ENCODE results near the gene YIF1A.

Gene YIF1A

DNA sequence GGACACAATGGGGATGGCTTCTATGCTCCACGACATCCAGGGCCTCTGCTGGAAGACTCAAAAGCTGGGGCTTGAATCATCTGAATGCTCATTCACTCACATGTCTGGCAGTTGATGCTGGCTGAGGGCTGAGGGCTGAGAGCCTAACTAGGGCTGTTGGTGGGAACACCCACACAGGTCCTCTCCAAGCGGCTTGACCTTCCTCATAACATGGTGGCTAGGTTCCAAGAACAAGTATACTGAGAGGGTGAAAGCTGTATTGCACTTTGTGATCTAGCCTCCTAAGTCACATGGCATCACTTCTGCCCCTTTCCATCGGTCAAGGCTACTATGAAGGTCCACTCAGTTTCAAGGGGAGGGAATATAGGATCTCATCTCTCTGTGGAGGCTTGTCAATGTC, 10.2 kb upstream of the YIF1A start:
- no peak for DNase-seq (ENCODE audit: low read depth)
- no peak overlapping the region for H3K4me3 ChIP-seq (ENCODE audit: low read depth, low read length)
- TF ChIP-seq, protein P1, sequence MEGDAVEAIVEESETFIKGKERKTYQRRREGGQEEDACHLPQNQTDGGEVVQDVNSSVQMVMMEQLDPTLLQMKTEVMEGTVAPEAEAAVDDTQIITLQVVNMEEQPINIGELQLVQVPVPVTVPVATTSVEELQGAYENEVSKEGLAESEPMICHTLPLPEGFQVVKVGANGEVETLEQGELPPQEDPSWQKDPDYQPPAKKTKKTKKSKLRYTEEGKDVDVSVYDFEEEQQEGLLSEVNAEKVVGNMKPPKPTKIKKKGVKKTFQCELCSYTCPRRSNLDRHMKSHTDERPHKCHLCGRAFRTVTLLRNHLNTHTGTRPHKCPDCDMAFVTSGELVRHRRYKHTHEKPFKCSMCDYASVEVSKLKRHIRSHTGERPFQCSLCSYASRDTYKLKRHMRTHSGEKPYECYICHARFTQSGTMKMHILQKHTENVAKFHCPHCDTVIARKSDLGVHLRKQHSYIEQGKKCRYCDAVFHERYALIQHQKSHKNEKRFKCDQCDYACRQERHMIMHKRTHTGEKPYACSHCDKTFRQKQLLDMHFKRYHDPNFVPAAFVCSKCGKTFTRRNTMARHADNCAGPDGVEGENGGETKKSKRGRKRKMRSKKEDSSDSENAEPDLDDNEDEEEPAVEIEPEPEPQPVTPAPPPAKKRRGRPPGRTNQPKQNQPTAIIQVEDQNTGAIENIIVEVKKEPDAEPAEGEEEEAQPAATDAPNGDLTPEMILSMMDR (conservative IDR thresholded peaks at IDR 0.05; ENCODE audit: low read depth, low read length), result no peak

DNA sequence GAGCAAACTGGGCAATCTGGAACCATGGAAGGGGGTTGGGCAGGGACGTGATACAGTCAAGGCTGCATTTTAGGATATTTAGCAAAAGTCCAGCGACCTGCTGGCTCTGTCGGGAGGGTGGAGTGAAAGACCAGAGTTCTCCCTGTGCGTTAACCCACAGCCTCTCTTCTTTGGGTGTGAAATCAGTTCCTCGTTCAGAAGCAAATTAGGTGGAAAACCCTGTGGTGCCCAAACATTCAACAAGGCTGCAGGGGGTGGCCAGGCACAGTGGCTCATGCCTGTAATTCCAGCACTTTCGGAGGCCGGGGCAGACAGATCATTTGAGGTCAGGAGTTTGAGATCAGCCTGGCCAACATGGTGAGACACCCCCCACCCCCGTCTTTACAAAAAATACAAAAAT, 8.7 kb upstream of the YIF1A start:
- TF ChIP-seq, protein P1 (conservative IDR thresholded peaks at IDR 0.05; ENCODE audit: low read depth, low read length), result no peak
- no peak for DNase-seq (ENCODE audit: low read depth)
- no peak overlapping the region for H3K4me3 ChIP-seq (ENCODE audit: low read depth, low read length)

DNA sequence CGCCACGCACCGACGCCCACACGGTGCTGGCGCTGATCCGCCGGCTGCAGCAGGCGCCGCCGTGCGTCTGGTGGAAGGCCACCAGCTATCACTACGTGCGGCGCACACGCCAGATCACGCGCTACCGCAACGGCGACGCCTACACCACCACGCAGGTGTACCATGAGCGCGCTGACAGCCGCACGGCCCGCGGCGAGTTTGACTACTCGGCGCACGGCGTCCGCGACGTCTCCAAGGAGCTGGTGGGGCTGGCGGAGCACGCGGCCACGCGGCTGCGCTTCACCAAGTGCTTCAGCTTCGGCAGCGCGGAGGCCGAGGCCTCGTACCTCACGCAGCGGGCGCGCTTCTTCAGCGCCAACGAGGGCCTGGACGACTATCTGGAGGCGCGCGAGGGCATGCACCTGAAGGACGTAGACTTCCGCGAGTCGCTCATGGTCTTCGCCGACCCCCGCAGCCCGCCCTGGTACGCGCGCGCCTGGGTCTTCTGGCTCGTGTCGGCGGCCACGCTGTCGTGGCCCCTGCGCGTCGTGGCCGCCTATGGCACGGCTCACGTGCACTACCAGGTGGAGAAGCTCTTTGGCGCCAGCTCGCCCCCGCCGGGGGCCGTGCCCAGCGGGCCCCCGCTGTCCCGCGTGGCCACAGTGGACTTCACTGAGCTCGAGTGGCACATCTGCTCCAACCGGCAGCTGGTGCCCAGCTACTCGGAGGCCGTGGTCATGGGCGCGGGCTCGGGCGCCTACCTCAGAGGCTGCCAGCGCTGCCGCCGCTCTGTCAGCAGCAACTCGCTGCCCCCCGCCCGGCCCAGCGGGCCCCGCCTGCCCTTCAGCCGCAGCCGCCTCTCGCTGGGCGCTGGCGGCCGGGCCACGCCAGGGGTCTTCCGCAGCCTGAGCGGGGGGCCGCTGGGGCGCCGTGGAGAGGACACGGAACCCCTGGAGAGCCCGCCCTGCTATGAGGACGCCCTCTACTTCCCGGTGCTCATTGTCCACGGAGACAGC, 6.0 kb upstream of the YIF1A start:
- TF ChIP-seq, protein P1 (conservative IDR thresholded peaks at IDR 0.05; ENCODE audit: low read depth, low read length), result no peak
- no peak overlapping the region for H3K4me3 ChIP-seq (ENCODE audit: low read depth, low read length)
- DNase-seq (ENCODE audit: low read depth), result no peak

DNA sequence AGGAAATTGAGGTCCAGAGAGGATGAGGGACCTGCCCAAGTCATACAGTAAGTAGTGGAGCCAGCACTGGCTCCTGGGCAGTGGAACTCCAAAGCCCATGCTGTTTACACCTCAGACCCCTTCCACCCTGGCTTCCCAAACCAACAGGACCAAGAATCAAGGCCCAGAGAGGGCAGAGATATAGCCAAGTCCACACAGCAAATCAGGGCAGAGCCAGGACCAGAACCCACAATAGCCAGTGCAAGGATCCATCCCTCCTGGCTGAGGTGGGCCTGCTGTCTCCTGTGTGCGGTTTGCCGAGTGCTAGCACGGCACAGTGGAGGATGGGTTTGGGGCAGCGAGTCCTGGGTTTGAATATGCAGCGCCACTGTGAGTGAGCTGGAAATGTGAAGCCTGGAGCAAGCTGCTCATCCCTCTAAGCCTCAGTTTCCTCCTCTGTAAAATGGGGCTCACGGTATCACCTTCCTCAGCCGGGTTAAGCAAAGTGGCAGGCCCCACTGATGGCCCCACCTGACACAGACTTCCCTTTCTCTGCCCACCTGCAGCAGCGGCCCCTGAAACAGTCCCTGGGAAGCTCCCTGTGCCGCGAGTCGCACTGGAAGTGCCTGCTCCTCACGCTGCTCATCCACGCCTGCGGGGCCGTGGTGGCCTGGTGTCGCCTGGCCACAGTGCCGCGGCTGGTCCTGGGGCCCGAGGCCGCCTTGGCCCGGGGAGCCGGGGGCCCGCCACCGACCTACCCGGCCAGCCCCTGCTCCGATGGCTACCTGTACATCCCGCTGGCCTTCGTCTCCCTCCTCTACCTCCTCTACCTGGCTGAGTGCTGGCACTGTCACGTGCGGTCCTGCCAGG, 5.1 kb upstream of the YIF1A start:
- TF ChIP-seq, protein P1 (conservative IDR thresholded peaks at IDR 0.05; ENCODE audit: low read depth, low read length), result no peak
- H3K4me3 ChIP-seq (ENCODE audit: low read depth, low read length), result no peak overlapping the region
- DNase-seq (ENCODE audit: low read depth), result no peak

DNA sequence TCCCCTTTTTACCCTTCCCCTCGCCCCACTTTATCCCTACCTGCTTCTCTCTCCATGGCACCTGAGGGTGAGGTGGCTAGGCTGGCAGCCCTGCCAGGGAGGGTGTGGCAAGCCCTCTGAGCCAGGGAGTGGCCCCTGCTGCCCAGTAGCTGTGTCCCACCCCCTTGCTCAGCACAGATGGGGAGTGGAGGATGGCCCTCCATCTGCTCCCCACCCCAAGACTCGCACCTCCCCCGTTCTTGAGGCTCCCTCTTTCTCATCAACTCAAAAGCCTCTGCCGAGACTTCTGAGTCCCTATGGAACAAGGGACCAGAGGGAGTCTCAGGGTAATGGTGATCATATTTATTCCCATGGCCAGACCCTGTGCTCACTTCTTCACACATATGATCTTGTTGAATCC, 4.4 kb upstream of the YIF1A start:
- no peak for DNase-seq (ENCODE audit: low read depth)
- H3K4me3 ChIP-seq (ENCODE audit: low read depth, low read length), result no peak overlapping the region
- TF ChIP-seq, protein P1 (conservative IDR thresholded peaks at IDR 0.05; ENCODE audit: low read depth, low read length), result no peak

DNA sequence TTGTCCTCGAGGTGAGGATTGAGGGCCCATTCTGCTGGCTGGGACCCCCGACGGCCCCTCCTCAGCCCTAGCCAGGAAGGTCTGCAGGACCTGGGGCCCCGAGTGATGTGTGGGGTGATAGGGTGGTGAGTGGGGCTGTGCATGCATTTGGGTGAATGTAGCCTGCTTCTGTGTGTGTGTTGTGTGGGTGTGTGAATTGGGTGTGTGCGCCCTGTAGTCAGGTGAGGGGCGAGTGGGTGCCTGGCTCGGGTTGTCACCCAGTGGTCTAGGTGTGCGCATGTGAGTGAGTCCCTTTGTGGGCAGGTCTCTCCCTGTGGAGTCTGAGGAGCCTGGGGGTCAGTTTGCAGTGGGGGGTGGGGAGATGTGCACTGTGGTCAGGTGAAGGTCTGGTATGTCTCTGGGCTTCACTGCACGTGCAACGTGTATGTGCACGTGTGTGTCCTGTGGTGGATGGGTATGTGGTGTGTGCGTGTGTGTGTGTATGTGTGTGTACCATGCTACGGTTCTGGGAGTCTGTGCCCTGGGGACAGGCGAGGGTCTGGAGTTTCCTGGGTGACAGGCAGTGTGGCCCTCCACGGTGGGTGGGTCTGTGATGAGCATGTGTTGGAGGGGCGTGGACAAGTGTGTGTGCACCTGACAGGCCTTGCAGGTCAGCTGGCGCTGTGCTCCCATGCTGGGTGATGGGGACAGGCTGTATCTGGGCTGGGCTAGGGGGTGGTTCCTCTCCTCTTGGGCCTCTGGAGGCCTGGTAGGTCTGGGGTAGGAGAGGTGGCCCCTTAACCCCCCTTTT, 3.8 kb upstream of the YIF1A start:
- H3K4me3 ChIP-seq (ENCODE audit: low read depth, low read length), result peak overlapping the region; percentile 34
- DNase-seq (ENCODE audit: low read depth), result no peak

More for the DNA sequence above, 3.8 kb upstream of the YIF1A start:
- TF ChIP-seq, protein P1 (conservative IDR thresholded peaks at IDR 0.05; ENCODE audit: low read depth, low read length), result no peak
